ENCODE results near the gene IFNGR1. TPM values are rescaled to one million over a fixed set of nuclear protein-coding genes. Genes with fewer than 3 reads are reported as not detected.

Gene IFNGR1
- total RNA-seq, 3 donors from 2014 or later (not counting 1 experiment from before 2014, with no cell fraction given) = 77.5 to 128 (median 100) TPM

- TF ChIP-seq CTCF (IDR thresholded peaks at IDR 0.05) = no peak
- H3K36me3 Mint-ChIP-seq = peaks cover 6% of the 10 kb centered on the region
- no peaks in the 10 kb centered on the region for H3K36me3 ChIP-seq (ENCODE audit: control insufficient read depth, insufficient read depth, low read length)
- peaks cover 50 to 68% of the 10 kb centered on the region in 2 donors for H3K4me1 Mint-ChIP-seq
- DNase-seq (no peak), ATAC-seq (no peak)
- 95% methylated on average over 5 of the region's 7 CpGs for WGBS (ENCODE audit: insufficient coverage)
- H3K27me3 Mint-ChIP-seq (ENCODE audit: low read depth in 2 of 2) = no peaks in the 10 kb centered on the region
- H3K4me1 ChIP-seq (ENCODE audit: control insufficient read depth, insufficient read depth, low read length) = peaks cover 19% of the 10 kb centered on the region
- no peak overlapping the region for H3K4me3 Mint-ChIP-seq
- H3K9me3 ChIP-seq (ENCODE audit: control insufficient read depth, insufficient read depth, low read length) = no peaks in the 10 kb centered on the region
- peaks cover 0 to 3% of the 10 kb centered on the region in 2 donors for H3K9me3 Mint-ChIP-seq
- intact Hi-C loops (cut with micrococcal nuclease) = loop anchor here (10.0 kb wide), 1 partner anchor 709 kb away; no protein-coding TSS in a partner anchor
- H3K27me3 ChIP-seq (ENCODE audit: control insufficient read depth, insufficient read depth, low read length) = no peaks in the 10 kb centered on the region
- no peak overlapping the region for H3K4me3 ChIP-seq (ENCODE audit: low read length)
- H3K27ac ChIP-seq (ENCODE audit: low read length) = no peak overlapping the region
- H3K27ac Mint-ChIP-seq = peak overlapping the region in 1 of 2 donors; percentile 2
Measured at GRCh38 chr6:137265561-137266308, 46.5 kb upstream of the IFNGR1 start.

- 79% methylated on average over 3 of the region's 5 CpGs for whole genome bisulfite sequencing (ENCODE audit: insufficient coverage)
Measured at GRCh38 chr6:137264311-137265075, 45.3 kb upstream of the IFNGR1 start.

GRCh38 chr6:137261761-137262160, 42.6 kb upstream of the IFNGR1 start:
- Histone ChIP-seq H3K27me3 (ENCODE audit: control insufficient read depth, insufficient read depth, low read length) (no peaks in the 10 kb centered on the region), H3K4me3 (ENCODE audit: low read length) (no peak overlapping the region), H3K36me3 (ENCODE audit: control insufficient read depth, insufficient read depth, low read length) (no peaks in the 10 kb centered on the region), H3K4me1 (ENCODE audit: control insufficient read depth, insufficient read depth, low read length) (peaks cover 33% of the 10 kb centered on the region), H3K9me3 (ENCODE audit: control insufficient read depth, insufficient read depth, low read length) (no peaks in the 10 kb centered on the region), H3K27ac (ENCODE audit: low read length) (peak overlapping the region; percentile 59)
- peak in 1 of 2 donors; percentile 41 for DNase-seq
- peak overlapping the region; percentile 74 for H3K4me3 Mint-ChIP-seq
- H3K4me1 Mint-ChIP-seq = peaks cover 65 to 70% of the 10 kb centered on the region in 2 donors
- H3K27me3 Mint-ChIP-seq (ENCODE audit: low read depth in 2 of 2) = no peaks in the 10 kb centered on the region
- intact Hi-C loops (cut with micrococcal nuclease) = loop anchor here (5.0 to 10.0 kb wide), 2 partner anchors 169 to 713 kb away; no protein-coding TSS in a partner anchor
- TF ChIP-seq CTCF (IDR thresholded peaks at IDR 0.05) = no peak
- ATAC-seq = peak in 2 of 3 donors; percentile 49 to 51
- peaks cover 6% of the 10 kb centered on the region for H3K36me3 Mint-ChIP-seq
- peaks cover 0 to 9% of the 10 kb centered on the region in 2 donors for H3K9me3 Mint-ChIP-seq
- peak overlapping the region; percentile 77 to 92 for H3K27ac Mint-ChIP-seq

More at GRCh38 chr6:137264311-137265075, 45.3 kb upstream of the IFNGR1 start:
- peaks cover 14% of the 10 kb centered on the region for H3K4me1 ChIP-seq (ENCODE audit: control insufficient read depth, insufficient read depth, low read length)
- Mint-ChIP-seq H3K36me3 (peaks cover 6% of the 10 kb centered on the region), H3K4me3 (no peak overlapping the region), H3K9me3 (peaks cover 0 to 3% of the 10 kb centered on the region in 2 donors), H3K27me3 (ENCODE audit: low read depth in 2 of 2) (no peaks in the 10 kb centered on the region), H3K4me1 (peaks cover 52 to 67% of the 10 kb centered on the region in 2 donors), H3K27ac (no peak overlapping the region)
- no peak overlapping the region for H3K4me3 ChIP-seq (ENCODE audit: low read length)
- H3K36me3 ChIP-seq (ENCODE audit: control insufficient read depth, insufficient read depth, low read length) = no peaks in the 10 kb centered on the region
- no peaks in the 10 kb centered on the region for H3K27me3 ChIP-seq (ENCODE audit: control insufficient read depth, insufficient read depth, low read length)
- H3K9me3 ChIP-seq (ENCODE audit: control insufficient read depth, insufficient read depth, low read length) = no peaks in the 10 kb centered on the region
- TF ChIP-seq CTCF (IDR thresholded peaks at IDR 0.05) = no peak
- ATAC-seq = no peak
- H3K27ac ChIP-seq (ENCODE audit: low read length) = no peak overlapping the region
- intact Hi-C loops (cut with micrococcal nuclease) = loop anchor here (5.0 to 10.0 kb wide), 2 partner anchors 172 to 710 kb away; no protein-coding TSS in a partner anchor
- no peak for DNase-seq
